GM12801 (cell line): ENCODE measurements around the gene SOX14.

ENCODE experiments used
- CTCF ChIP-seq: IDR thresholded peaks from one replicate; pipeline ENCODE4 v1.5.1; 2011; ENCODE audit warnings: control low read depth; ENCODE audit not compliant: insufficient read length; ENCODE audit errors: extremely low read depth

The SOX14 gene

GRCh38 chr3:137765310-137766033 lies 1.4 kb downstream of the SOX14 start:
- no peak for TF ChIP-seq CTCF

- no peak for TF ChIP-seq CTCF
Observed at GRCh38 chr3:137766041-137766875, 2.1 kb downstream of the SOX14 start.

- no peak for TF ChIP-seq CTCF
Observed at GRCh38 chr3:137766876-137767537, 2.9 kb downstream of the SOX14 start.

GRCh38 chr3:137767538-137768360 lies 3.6 kb downstream of the SOX14 start:
- TF ChIP-seq CTCF: no peak

- no peak for TF ChIP-seq CTCF
Observed at GRCh38 chr3:137768361-137769321, 4.5 kb downstream of the SOX14 start.

- no peak for TF ChIP-seq CTCF
Observed at GRCh38 chr3:137769322-137770065, 5.4 kb downstream of the SOX14 start.
